K562 (cell line): ENCODE data around the gene HLCS. TPM values are rescaled to one million over a fixed set of nuclear protein-coding genes. Genes with fewer than 3 reads are reported as not detected.

ENCODE experiments used
- POLR2AphosphoS5 ChIP-seq: IDR thresholded peaks from 2 replicates; pipeline ENCODE4 v1.6.1; 2011; ENCODE audit warnings: mild to moderate bottlenecking, low read depth, low read length, moderate library complexity; ENCODE audit not compliant: control insufficient read depth, insufficient read depth
- SIRT6 ChIP-seq: IDR thresholded peaks from one replicate; pipeline ENCODE4 v1.6.1; 2012; ENCODE audit warnings: low read depth, mild to moderate bottlenecking, control low read depth, inconsistent platforms, low read length, moderate library complexity
- ZBTB40 ChIP-seq, 2 experiments: fragments of 450-650 bp in 1 of 2; sonication (generic) in 1 of 2; formaldehyde crosslinking in 1 of 2; IDR thresholded peaks; 2 replicates each; pipeline versions ENCODE4 v1.7.1 to v1.9.0; 2016 to 2022; ENCODE audit warnings: inconsistent platforms in 1 of 2, mild to moderate bottlenecking in 1 of 2, missing genetic modification reagents in 1 of 2
- ZNF239 ChIP-seq: fragments of 250-450 bp; sonication (Bioruptor Pico); IDR thresholded peaks from 2 replicates; pipeline ENCODE4 v1.4.0; 2020; ENCODE audit warnings: mild to moderate bottlenecking
- ZNF407 ChIP-seq: fragments of 450-650 bp; IDR thresholded peaks from 2 replicates; pipeline ENCODE4 v1.6.1; 2016; ENCODE audit warnings: low read depth
- polyA plus RNA-seq, 8 experiments: library from polyadenylated mRNA; depleted of rRNA in 4 of 8; stranded (reverse) in 5 of 8; unstranded in 3 of 8; fragments of >200 nt; fragmentation: Nextera tagmentation in 2 of 8; fragmentation: Illumina TruSeq in 1 of 8; extraction: Ambion mirVana in 2 of 8; extraction: Trizol in 1 of 8; gene quantifications; 2 replicates each; pipeline versions ENCODE4 v1.2.1 to v1.2.3, GENCODE V29; 2011 to 2014; ENCODE audit warnings: inconsistent platforms in 1 of 8, missing spikeins in 1 of 8
- total RNA-seq, 7 experiments: library from RNA; depleted of rRNA in 6 of 7; stranded (reverse); fragments of >200 nt in 6 of 7; fragmentation: Illumina TruSeq in 2 of 7; extraction: Trizol in 2 of 7; gene quantifications; 2 replicates each; pipeline versions ENCODE4 v1.2.1 to v1.2.3, GENCODE V29; 2011 to 2021; ENCODE audit warnings: low replicate concordance in 1 of 7

Gene HLCS
- total and polyA plus RNA-seq, 9 of the 15 experiments (the other 6 are each of a cell fraction or from before 2014, with no cell fraction given) = 3.0 to 21.5 (median 17.1) TPM

- TF ChIP-seq ZNF407 = no peak
- TF ChIP-seq SIRT6 = no peak
- TF ChIP-seq ZBTB40 (IDR thresholded peaks at IDR 0.05) = no peak
- no peak for TF ChIP-seq ZBTB40 (CRISPR knock-in tag; IDR thresholded peaks at IDR 0.05)
- TF ChIP-seq ZNF239 (CRISPR knock-in tag) = no peak
- no peak for TF ChIP-seq POLR2AphosphoS5
Measured at GRCh38 chr21:36893581-36893980, 72.9 kb downstream of the HLCS start (continued).
